OCI-LY3 (cell line): Measurements from ENCODE around the gene TMEM242.

Experiments
- CTCF ChIP-seq: fragments of 200-600, 300-600 bp; sonication (generic); IDR thresholded peaks from 2 replicates; pipeline ENCODE4 v1.5.1; 2014; ENCODE audit warnings: antibody characterized with exemption, low read length, low read depth
- EZH2phosphoT487 ChIP-seq: fragments of 200-600 bp; shearing (Covaris generic); IDR thresholded peaks from 2 replicates; pipeline ENCODE4 v1.6.1; 2018; ENCODE audit warnings: antibody characterized with exemption, mixed run types, low read depth

DNA sequence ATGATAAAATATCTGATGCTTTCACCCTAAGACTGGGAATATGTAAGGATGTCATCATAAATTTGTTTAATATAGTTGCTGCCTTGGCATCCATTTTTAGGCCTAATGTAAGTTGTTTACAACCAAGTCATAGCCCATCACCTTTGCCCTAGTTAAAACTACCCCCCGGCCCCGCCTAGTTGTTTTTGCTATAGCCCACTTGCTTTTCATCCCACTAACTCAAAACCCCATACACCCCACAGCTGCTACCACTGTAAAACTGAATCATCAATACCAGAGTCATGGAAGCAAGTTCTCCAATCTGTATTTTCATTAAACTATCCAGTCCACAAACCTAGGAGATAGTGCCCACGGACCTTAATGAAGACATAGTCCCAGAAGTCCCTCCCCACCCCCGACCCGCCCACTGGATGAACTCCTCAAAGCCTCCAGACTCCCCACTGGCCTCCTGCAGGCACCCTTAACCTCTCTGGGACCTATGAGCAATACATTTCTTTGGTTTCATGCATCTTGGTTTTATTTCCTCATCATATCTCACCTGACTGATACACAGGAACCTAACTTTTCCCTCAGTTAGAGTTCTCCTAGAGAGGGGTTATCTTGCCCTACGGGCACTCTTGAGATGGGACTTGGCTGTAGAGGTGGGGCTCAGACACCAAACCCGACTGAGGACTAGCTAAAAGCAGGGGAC is 45.2 kb upstream of the TMEM242 start:
- TF ChIP-seq CTCF (no peak), EZH2phosphoT487 (no peak)
